ENCODE measurements around the gene COL12A1. TPM values are rescaled to one million over a fixed set of nuclear protein-coding genes. Genes with fewer than 3 reads are reported as not detected.

COL12A1 gene
- total RNA-seq, 6 experiments from 2014 or later: 1.1 to 4.4 (median 3.0) TPM

DNA sequence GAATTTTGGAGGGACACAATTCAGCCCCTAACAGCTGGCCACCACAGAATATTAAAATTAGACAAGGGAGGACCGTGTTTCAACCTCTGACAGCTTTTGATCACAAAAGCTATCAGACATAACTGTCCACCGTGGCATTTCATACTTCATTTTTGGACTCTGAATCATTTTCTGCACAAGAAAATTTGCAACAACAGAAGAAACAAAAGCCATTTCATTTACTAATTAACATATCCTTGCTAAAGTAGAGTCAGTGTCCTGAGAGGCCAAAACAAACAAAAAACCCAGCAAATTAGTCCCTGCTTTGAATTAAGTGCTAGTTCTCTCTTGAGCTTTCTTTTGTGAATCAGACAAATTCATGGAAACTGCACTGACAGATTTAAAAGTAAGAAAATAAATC lies 17.6 kb upstream of the COL12A1 start:
- Histone ChIP-seq H3K27me3 (no peaks in the 10 kb centered on the region), H3K4me1 (peaks cover 0 to 43% (median 6%) of the 10 kb centered on the region in 4 donors), H3K9me3 (no peaks in the 10 kb centered on the region), H3K4me3 (no peak overlapping the region), H3K27ac (peak overlapping the region; percentile 35 to 81 (median 81)), H3K36me3 (no peaks in the 10 kb centered on the region)
- DNase-seq: no peak
- intact Hi-C loops (cut with DNase I): no loop called here
- 100% methylated on average over 2 of the region's 2 CpGs for WGBS (ENCODE audit: insufficient coverage, low coverage, low lambda C conversion rate, missing lambda C conversion rate)
- no peak for ATAC-seq
- TF ChIP-seq, protein P1, sequence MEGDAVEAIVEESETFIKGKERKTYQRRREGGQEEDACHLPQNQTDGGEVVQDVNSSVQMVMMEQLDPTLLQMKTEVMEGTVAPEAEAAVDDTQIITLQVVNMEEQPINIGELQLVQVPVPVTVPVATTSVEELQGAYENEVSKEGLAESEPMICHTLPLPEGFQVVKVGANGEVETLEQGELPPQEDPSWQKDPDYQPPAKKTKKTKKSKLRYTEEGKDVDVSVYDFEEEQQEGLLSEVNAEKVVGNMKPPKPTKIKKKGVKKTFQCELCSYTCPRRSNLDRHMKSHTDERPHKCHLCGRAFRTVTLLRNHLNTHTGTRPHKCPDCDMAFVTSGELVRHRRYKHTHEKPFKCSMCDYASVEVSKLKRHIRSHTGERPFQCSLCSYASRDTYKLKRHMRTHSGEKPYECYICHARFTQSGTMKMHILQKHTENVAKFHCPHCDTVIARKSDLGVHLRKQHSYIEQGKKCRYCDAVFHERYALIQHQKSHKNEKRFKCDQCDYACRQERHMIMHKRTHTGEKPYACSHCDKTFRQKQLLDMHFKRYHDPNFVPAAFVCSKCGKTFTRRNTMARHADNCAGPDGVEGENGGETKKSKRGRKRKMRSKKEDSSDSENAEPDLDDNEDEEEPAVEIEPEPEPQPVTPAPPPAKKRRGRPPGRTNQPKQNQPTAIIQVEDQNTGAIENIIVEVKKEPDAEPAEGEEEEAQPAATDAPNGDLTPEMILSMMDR (IDR thresholded peaks at IDR 0.05): no peak
- no peak for TF ChIP-seq POLR2A (IDR thresholded peaks at IDR 0.05)

DNA sequence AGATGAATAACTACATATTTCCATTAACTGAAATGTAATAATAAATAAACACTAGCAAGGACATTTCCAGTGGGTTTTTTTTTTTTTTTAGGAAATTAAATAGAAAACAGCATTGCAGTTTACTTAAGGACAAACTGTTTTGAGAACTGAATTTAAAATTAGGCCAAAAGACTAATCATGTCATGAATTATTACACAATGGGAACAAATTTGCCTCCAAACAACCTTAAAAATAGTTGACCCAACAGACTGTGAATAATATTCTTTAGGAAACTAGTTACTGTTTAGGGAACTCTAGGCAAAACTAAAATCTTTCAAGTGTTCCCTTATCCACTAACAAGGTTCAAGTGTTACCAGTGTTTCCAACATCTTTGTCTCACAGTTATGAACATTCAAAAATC lies 16.4 kb upstream of the COL12A1 start:
- Histone ChIP-seq H3K36me3 (no peaks in the 10 kb centered on the region), H3K27ac (no peak overlapping the region), H3K27me3 (no peaks in the 10 kb centered on the region), H3K9me3 (no peaks in the 10 kb centered on the region), H3K4me1 (peaks cover 0 to 43% (median 6%) of the 10 kb centered on the region in 4 donors), H3K4me3 (no peak overlapping the region)
- TF ChIP-seq, protein P1 (IDR thresholded peaks at IDR 0.05): no peak
- TF ChIP-seq POLR2A (IDR thresholded peaks at IDR 0.05): no peak
- DNase-seq (no peak), ATAC-seq (no peak)
- intact Hi-C loops (cut with DNase I): no loop called here

DNA sequence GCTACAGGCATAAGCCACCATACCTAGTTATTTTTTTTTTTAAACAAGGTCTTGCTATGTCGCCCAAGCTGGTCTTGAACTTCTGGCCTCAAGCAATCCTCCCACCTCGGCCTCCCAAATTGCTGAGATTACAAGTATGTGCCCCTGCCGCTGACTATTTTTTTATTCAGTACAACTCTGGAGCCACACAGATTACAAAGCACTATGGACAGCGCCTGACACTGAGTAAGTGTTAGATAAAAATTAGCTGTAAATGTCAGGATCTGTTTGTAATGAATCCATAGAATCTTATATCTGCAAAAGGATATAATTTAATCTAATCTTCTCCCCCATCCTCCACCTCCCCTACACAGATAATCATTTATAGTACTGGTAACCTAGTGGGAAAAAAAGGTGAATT lies 15.3 kb upstream of the COL12A1 start:
- TF ChIP-seq, protein P1 (IDR thresholded peaks at IDR 0.05): no peak
- TF ChIP-seq POLR2A (IDR thresholded peaks at IDR 0.05): no peak
- H3K9me3 ChIP-seq: no peaks in the 10 kb centered on the region
- H3K36me3 ChIP-seq: no peaks in the 10 kb centered on the region
- peaks cover 0 to 37% (median 6%) of the 10 kb centered on the region in 4 donors for H3K4me1 ChIP-seq
- DNase-seq (no peak), ATAC-seq (no peak)
- no peak overlapping the region for H3K27ac ChIP-seq
- H3K4me3 ChIP-seq: no peak overlapping the region
- intact Hi-C loops (cut with DNase I): no loop called here
- H3K27me3 ChIP-seq: no peaks in the 10 kb centered on the region
- 97% methylated on average over 4 of the region's 4 CpGs for WGBS (ENCODE audit: insufficient coverage, low coverage, low lambda C conversion rate, missing lambda C conversion rate)

DNA sequence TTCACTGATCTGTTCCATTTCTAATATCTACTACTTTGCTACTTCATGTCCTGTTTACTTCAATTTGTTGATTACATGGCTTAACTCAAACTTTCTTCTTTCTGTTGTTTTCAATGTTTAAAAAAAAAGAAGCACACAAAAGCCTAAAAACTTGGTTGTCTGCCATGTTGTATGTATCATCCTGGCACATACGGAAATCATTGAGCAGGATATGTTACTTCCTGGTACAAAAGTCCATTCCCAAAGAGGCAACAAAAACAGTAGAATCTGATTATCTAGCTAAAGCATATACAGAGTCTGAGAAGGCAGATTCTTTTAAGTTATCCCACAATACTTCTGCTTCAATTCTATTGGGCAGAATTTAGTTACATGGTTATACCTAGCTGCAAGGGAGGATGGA lies 14.5 kb upstream of the COL12A1 start:
- WGBS (ENCODE audit: insufficient coverage, low coverage, low lambda C conversion rate, missing lambda C conversion rate): 19% methylated on average over 1 of the region's 1 CpG
- DNase-seq (no peak), ATAC-seq (peak in 3 of 4 donors; percentile 52 to 72 (median 60))
- TF ChIP-seq, protein P1 (IDR thresholded peaks at IDR 0.05): no peak
- TF ChIP-seq POLR2A (IDR thresholded peaks at IDR 0.05): no peak
- Histone ChIP-seq H3K4me1 (peaks cover 0 to 36% (median 6%) of the 10 kb centered on the region in 4 donors), H3K36me3 (no peaks in the 10 kb centered on the region), H3K9me3 (no peaks in the 10 kb centered on the region), H3K4me3 (no peak overlapping the region), H3K27ac (no peak overlapping the region), H3K27me3 (no peaks in the 10 kb centered on the region)
- intact Hi-C loops (cut with DNase I): no loop called here

DNA sequence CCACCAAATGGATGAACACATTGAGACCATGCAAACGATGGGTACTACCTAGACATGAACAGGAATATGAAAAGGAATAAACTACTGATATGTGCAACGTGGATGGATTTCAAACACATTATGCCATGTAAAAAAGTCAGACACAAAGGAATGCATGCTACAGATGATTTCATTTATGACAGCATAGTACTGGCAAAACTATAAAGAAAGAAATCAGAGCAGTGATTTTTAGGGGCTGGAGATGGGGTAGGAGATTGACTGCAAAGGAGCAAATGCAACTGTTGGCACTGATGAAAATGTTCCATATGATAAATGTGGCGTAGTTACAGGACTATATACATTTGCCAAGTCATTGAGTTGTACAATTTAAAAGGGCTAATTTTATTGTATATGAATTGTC lies 13.4 kb upstream of the COL12A1 start:
- TF ChIP-seq POLR2A (IDR thresholded peaks at IDR 0.05): no peak
- TF ChIP-seq, protein P1 (IDR thresholded peaks at IDR 0.05): no peak

More for the DNA sequence above, 13.4 kb upstream of the COL12A1 start:
- Histone ChIP-seq H3K9me3 (no peaks in the 10 kb centered on the region), H3K36me3 (no peaks in the 10 kb centered on the region), H3K4me1 (peaks cover 0 to 28% (median 4%) of the 10 kb centered on the region in 4 donors), H3K4me3 (no peak overlapping the region), H3K27me3 (no peaks in the 10 kb centered on the region), H3K27ac (no peak overlapping the region)
- ATAC-seq (no peak), DNase-seq (no peak)
- WGBS (ENCODE audit: insufficient coverage, low coverage, low lambda C conversion rate, missing lambda C conversion rate): 72% methylated on average over 3 of the region's 3 CpGs
- intact Hi-C loops (cut with DNase I): no loop called here

All from right lobe of liver (tissue), 6 donors.